Stimulated activated CD4-positive, alpha-beta T cell treated with anti-CD3 and anti-CD28 coated beads, Interleukin-15, amount 100 ng/mL, for 24 hours (primary cell): ENCODE data around the gene CYP2S1.
A peak's percentile ranks its signal among the peaks of the same experiment; 100 is the strongest.
"Not testable (repeated sequence)": the region's sequence is repeated elsewhere in the genome, so short reads cannot be mapped to it uniquely, and the experiment has no call there.

Source experiments
- DNase-seq: peaks from one replicate; pipeline ENCODE4 v3.0.0-alpha.2; 2020

The CYP2S1 gene

DNA sequence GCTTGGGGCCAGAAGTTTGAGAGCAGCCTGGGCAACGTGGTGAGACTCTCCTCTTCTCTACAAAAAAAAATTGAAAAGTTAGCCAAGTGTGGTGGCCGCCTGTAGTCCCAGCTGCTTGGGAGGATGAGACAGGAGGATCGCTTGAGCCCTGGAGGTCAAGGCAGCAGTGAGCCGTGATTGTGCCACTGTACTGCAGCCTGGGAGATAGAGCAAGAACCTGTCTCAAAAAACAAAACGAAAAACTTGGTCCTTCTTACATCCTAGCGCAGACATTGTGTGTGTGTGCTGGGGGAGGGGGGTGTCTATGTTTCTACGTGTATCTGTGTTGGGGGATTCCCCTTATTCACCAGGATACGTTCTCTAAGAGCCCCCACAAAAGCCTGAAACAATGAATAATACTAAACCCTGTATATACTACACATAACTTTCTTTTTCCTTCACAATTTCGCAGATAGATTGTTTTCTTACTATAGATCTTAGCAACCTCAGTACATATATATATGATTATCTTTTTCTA is 33.9 kb downstream of the CYP2S1 start:
- peak; percentile 18 for DNase-seq

DNA sequence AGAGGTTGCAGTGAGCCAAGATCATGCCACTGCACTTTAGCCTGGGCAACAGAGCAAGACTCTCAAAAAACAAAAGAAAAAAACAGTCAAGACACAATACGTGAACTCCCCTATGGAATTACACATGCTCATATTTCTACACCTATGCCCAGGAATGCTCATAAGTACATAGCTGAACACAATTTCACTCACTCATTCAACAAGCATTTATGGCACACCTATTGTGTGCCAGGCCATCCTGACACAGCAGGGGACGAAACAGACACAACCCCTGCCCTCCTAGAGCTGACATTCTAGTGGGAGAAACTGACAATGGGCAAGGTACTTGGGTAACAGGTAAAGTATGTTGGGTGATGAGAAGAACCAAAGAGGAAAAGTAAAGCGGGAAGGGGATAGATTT is 35.5 kb downstream of the CYP2S1 start:
- no peak for DNase-seq

DNA sequence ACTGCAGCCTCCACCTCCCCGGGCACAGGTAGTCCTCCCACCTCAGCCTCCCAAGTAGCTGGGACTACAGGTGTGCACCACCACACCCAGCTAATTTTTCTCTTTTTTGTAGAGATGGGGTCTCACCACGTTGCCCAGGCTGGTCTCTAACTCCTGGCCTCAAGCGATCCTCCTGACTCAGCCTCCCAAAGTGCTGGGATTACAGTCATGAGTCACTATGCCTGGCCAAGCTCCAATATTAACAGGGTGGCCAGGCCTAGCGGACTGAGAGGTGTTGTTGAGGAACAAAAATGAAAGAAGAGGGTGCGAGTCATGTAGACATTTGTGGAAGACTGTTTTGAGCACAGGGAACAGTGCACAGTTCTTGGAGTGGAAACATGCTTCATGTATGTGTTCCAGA is 36.3 kb downstream of the CYP2S1 start:
- DNase-seq, result not testable (repeated sequence)

DNA sequence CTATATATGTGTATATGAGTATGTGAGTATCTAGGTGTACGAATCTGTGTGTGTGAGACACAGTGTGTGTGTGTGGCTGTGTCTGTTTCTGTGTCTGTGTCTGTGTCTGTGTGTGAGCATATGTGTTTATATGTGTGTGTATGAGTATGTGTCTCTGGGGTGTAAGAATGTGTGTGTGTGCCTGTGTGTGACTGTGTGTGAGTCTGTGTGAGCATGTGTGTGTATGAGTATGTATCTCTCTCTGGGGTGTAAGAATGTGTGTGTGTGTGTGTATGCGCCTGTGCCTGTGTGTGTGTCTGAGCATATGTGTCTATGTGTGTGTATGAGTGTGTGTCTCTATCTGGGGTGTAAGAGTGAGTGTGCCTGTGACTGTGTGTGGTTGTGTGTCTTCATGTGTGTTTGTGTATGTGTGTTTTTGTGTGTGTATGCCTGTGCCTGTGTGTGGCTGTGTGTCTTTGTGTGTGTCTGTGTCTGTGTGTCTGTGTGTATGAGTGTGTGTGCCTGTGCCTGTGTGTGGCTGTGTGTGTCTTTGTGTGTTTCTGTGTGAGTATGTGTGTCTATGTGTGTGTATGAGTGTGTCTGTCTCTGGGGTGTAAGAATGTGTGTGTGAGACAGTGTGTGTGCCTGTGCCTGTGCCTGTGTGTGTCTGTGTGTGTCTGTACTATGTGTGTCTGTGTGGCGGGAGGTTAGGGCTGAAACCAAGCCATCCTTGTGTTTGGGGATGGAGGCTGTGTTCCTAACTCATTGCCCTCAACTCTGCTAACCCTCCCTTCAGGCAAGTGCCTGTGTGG is 37.2 kb downstream of the CYP2S1 start:
- no peak for DNase-seq

DNA sequence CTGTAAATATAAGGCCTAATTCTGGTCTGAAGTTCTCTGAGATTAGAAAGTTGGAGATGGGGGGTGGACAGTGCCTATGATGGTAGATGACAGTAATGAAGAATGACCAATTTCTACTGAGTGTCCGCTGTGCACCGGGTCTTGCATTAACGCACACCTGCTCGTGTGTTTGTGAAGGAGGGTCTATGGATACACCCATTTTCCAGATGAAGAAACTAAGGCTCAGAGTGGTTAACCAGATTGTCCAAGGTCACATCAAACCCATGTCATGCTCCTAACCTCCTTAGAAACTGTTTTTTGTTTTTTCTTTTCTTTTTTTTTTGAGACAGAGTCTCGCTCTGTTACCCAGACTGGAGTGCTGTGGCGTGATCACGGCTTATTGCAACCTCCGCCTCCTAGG is 39.7 kb downstream of the CYP2S1 start:
- DNase-seq, result no peak

DNA sequence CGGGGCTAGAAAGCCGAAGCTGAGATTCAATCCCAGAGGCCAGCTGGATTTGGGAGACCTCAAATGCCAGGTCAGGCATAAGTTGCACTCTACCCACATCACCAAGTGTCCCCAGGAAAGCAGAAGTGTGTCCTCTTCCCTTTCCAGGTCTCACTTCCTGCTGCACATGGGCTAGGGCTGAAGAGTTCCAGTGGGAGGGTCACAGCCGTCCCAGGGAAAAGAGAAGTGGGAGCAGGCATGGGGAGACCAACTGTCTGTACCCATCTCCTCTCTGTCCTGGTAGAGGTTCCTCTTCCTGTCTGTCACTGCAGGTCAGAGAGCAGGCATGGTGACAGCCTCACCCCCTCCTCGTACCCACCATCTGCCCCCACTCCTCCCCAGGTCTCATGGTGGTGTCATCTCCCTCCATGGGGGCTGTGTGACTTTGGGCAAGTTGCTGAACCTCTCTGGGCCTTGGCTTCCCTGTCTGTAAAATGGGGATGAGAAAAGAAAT is 40.8 kb downstream of the CYP2S1 start:
- DNase-seq, result no peak

DNA sequence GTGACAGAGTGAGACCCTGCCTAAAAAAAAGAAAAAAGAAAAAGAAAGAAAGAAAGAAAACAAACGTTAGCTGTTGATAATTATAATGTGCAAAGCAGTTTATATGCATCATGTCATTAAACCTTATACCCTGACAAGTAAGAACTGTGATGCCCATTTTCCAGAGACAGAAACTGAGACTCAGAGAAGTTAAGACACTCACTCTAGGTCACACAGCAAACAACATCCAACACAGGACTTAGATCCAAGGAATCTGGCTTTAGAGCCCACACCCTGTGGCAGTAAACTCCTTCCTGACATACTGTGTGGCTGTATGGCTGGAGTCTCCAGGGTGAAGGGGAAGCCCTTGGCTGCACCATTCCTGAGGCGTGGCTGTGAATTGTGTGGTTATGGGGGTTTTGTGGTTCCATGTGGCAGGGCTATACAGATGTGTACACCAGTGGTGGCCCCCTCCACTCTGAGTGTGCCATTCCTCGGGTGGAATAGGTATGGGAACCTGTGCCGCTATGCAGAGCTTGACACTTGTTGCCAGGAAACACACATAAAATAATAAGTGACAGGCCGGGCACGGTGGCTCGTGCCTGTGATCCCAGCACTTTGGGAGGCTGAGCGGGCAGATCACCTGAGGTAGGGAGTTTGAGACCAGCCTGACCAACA is 41.6 kb downstream of the CYP2S1 start:
- DNase-seq, result no peak

DNA sequence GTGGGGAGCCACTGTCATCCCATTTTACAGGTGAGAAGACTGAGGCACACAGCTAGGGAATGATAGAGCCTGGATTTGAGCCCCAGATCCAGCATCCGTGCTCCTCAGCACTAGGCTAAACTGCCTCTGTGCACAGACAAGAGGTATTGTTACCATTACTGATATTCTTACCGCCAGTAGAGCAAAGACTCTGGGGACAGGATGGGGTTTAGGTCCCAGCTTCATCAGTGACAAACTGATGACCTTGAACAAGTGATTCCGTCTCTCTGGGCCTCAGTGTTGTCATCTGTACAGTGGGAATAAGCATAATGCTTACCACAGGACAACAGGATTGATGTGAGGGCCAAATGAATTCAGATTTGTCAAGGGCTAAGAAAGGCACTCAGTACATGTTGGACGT is 42.5 kb downstream of the CYP2S1 start:
- no peak for DNase-seq

DNA sequence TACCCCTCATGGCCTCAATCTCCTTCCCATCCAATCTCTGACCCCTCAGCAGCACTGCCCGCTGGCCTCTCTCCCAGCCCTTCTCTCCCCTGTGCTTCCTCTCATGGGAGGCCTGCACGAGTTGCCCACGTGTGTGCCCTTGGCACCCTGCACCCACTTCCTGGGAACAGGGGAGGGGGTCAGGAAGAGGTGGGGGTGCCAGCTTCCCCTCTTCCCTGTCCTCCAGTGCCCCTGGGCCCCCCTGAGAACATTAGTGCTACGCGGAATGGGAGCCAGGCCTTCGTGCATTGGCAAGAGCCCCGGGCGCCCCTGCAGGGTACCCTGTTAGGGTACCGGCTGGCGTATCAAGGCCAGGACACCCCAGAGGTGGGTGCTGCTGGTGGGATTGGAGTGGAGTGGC is 45.2 kb downstream of the CYP2S1 start:
- DNase-seq, result no peak

DNA sequence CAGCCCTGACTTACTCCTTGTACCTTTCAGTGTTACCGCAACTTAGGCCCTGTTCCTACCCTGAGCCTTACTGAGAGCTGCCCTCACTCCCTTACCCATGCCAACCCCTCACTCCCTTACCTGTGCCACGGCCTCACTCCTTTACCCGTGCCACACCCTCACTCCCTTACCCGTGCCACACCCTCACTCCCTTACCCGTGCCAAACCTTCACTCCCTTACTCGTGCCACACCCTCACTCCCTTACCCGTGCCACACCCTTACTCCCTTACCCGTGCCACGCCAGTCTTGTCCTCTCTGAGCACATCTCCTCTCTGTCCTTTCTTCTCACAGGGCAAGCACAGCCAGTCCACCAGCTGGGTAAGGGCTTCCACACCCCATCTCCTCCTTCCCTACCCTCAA is 46.3 kb downstream of the CYP2S1 start:
- no peak for DNase-seq

DNA sequence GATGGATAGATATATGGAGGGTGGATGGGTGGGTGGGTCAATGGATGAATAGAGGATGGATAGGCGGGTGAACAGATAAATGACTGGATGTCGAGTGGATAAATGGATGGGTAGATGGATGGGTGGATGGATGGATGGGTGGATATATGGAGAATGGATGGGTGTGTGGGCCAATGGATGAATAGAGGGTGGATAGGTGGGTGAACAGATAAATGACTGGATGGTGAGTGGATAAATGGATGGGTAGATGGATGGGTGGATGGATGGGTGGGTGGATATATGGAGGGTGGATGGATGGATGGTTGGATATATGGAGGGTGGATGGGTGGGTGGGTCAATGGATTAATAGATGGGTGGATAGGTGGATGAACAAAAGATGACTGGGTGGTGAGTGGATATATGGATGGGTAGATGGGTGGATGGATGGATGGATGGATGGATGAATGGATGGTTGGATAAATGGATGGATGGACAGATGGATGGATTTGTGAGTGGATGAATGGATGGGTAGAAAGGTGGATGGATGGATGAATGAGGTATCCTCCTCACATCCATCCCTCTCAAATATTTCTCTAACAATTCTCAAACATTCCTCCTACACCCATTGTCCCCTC is 47.0 kb downstream of the CYP2S1 start:
- no peak for DNase-seq

DNA sequence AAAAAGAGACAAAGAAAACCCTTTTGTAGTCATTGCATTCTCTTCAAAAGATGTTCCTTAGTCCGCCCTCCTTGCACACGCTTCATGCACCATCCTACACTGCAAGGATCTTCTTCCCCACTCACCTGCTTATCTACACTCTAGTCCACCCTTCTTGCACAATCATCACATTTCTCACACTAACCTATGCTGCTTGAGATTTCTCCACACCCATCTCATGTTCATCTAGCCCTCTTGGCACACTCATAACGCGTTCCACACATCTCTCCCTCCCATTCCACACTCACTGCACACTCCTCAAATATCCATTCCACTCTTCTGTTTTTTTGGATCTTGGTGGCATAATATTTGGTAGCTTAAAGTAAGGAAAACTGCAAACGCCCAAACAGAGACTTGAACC is 48.8 kb downstream of the CYP2S1 start:
- no peak for DNase-seq

DNA sequence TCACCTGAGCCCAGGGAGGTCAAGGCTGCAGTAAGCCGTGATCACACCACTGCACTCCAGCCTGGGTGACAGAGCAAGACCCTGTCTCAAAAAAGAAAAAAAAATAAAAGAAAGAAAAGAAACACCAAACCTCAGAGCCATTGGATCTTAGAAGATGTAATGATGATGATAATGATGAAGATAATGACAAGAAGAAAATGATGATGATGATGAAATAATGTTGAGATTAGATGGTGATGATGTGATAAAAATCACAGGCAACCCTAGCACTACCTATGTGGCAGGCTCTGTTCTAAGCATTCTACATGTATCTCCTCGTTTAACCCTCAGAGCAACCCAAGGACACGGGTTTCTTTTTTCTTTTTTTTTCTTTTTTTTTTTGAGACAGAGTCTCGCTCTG is 51.1 kb downstream of the CYP2S1 start:
- DNase-seq, result no peak

DNA sequence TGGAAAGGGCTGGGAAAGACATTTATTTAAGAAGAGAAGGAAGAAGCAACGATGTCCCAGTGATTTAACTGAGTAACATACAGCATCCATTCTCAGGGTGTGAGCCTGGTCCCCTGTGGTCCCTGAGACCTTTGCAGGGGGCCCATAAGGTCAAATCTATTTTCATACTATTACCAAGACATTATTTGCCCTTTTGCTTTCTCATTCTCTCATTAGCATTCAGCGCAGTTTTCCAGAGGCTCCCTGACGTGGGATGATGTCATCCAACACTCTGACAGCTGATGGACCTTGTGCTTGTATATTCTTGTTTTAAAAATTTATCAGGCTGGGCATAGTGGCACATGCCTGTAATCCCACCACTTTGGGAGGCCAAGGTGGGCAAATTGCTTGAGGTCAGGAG is 52.8 kb downstream of the CYP2S1 start:
- no peak for DNase-seq

DNA sequence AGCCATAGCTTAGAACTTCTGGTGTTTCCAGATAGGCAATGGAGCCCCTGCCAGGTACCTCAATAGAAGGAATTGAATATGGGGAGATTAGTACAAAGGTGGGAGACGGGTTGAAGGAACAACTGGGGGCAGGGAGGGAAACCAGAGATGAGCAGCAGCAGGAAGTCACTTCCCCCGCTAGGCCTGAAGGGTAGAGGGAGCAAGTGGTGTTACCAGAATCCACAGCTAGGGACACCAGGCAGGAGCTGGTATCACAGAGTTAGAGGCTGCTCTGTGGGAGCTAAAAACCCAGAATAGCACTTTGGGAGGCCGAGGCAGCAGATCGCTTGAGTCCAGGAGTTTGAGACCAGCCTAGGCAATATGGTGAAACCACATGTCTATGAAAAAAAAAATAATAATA is 55.9 kb downstream of the CYP2S1 start:
- no peak for DNase-seq

DNA sequence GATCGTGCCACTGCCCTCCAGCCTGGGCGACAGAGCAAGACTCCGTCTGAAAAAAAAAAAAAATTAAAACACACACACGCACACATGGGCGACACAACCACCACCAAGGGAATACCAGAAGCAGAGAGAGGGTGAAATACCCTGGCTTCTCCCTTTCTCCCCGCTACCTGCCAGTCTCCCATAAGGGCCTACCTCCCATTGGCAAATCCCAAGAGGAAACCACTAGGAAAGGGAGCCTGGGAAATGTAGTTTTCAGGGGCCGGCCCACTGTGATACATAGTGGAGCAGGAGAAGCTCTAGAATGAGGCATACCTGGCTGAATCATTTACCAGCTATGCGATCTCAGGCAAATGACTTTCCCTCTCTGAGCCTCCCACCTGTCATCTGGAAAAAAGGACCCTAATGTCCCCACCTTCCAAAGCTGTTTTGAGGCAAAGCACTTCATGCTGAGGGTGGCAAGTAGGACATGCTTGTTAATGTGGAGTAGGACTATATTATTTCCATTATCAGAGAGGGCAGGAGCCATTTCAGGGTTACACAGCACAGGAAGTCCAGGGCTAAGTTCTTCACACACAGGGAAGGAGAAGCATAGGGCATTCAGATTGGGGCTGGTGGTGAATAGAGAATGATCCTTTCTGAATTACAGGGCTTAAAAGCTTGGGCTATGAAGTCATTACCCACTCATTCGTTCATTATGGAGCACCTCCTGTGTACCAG is 56.8 kb downstream of the CYP2S1 start:
- DNase-seq, result no peak

DNA sequence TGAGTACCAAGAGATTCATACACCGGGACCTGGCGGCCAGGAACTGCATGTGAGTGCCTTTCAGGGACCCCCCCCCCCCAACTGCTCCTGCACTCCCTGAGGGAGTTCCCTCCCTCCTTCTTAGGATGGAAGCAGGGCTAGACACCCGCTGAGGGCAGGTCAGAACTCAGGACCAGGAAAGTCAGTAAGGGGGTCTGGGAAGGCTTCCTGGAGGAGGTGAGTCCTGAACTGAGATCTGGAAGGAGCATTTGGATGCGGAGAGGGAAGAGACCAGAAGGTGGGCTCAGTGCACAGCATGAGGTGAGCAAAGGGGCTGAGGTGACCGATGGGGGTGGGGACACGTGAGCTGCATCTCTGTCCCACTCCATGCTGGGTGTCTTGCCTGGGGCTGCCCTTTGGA is 60.6 kb downstream of the CYP2S1 start:
- no peak for DNase-seq

DNA sequence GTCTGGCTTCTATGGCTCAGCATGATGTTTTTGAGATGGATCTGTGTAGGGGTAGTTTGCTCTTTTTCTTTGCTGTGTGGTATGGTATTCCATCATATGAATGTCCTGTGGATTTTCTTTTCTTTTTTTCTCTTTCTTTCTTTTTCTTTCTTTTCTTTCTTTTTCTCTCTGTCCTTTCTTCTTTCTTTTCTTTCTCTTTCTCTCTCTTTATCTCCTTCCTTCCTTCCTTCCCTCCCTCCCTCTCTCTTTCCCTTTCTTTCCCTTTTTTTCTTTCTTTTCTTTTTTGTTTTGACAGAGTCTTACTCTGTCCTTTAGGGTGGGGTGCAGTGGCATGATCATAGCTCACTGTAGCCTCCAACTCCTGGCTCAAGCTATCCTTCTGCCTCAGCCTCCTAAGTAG is 62.2 kb downstream of the CYP2S1 start:
- DNase-seq, result no peak
